WI38 (cell line): ENCODE measurements around the gene ITGA11.

ENCODE experiments used
- H3K4me3 ChIP-seq: 2 replicates; pipeline ENCODE4 v1.5.1; 2011; ENCODE audit warnings: low read depth, mild to moderate bottlenecking, control low read depth, low read length
- CTCF ChIP-seq: IDR thresholded peaks from 2 replicates; pipeline ENCODE4 v1.5.1; 2012; ENCODE audit warnings: low read depth, mild to moderate bottlenecking, control low read depth, low read length

Gene ITGA11

GRCh38 chr15:68379759-68380290 lies 52.1 kb downstream of the ITGA11 start:
- no peak overlapping the region for H3K4me3 ChIP-seq
- TF ChIP-seq CTCF, result no peak

GRCh38 chr15:68379058-68379758 lies 52.8 kb downstream of the ITGA11 start:
- no peak for TF ChIP-seq CTCF
- H3K4me3 ChIP-seq, result no peak overlapping the region

- no peak overlapping the region for H3K4me3 ChIP-seq
- TF ChIP-seq CTCF, result no peak
Measured at GRCh38 chr15:68378595-68378994, 53.4 kb downstream of the ITGA11 start.

- TF ChIP-seq CTCF, result no peak
- H3K4me3 ChIP-seq, result no peak overlapping the region
Measured at GRCh38 chr15:68377766-68378165, 54.2 kb downstream of the ITGA11 start.

GRCh38 chr15:68376447-68377060 lies 55.4 kb downstream of the ITGA11 start:
- no peak overlapping the region for H3K4me3 ChIP-seq
- no peak for TF ChIP-seq CTCF

- H3K4me3 ChIP-seq, result no peak overlapping the region
- TF ChIP-seq CTCF, result no peak
Measured at GRCh38 chr15:68375716-68376220, 56.2 kb downstream of the ITGA11 start.

GRCh38 chr15:68375191-68375631 lies 56.8 kb downstream of the ITGA11 start:
- TF ChIP-seq CTCF, result no peak
- H3K4me3 ChIP-seq, result no peak overlapping the region
